HG03066 (cell line): Measurements from ENCODE around the gene ADAMTSL1.

Source experiments
- ATAC-seq: cut with Tn5 transposase; IDR thresholded peaks from one replicate; pipeline ENCODE4 v1.9.1; 2021; ENCODE audit warnings: low read depth; ENCODE audit not compliant: unreplicated experiment

The ADAMTSL1 gene

GRCh38 chr9:18888290-18888689 is 414.3 kb downstream of the ADAMTSL1 start:
- ATAC-seq = no peak

GRCh38 chr9:18889550-18889949 is 415.6 kb downstream of the ADAMTSL1 start:
- ATAC-seq = no peak

- ATAC-seq = no peak
These were observed 416.4 kb downstream of the ADAMTSL1 start for GRCh38 chr9:18890372-18890771.

GRCh38 chr9:18891946-18892670 is 418.2 kb downstream of the ADAMTSL1 start:
- no peak for ATAC-seq

- no peak for ATAC-seq
These were observed 419.1 kb downstream of the ADAMTSL1 start for GRCh38 chr9:18893046-18893445.

GRCh38 chr9:18893491-18893890 is 419.5 kb downstream of the ADAMTSL1 start:
- ATAC-seq = no peak

GRCh38 chr9:18896004-18896403 is 422.1 kb downstream of the ADAMTSL1 start:
- no peak for ATAC-seq

GRCh38 chr9:18896531-18897179 is 422.7 kb downstream of the ADAMTSL1 start:
- ATAC-seq = no peak

- no peak for ATAC-seq
These were observed 429.5 kb downstream of the ADAMTSL1 start for GRCh38 chr9:18903450-18903849.

GRCh38 chr9:18905028-18905882 is 431.3 kb downstream of the ADAMTSL1 start:
- ATAC-seq = no peak

GRCh38 chr9:18905883-18906629 is 432.1 kb downstream of the ADAMTSL1 start:
- ATAC-seq = no peak

- no peak for ATAC-seq
These were observed 432.9 kb downstream of the ADAMTSL1 start for GRCh38 chr9:18906656-18907395.

GRCh38 chr9:18907927-18908625 is 434.1 kb downstream of the ADAMTSL1 start:
- no peak for ATAC-seq

- no peak for ATAC-seq
These were observed 435.4 kb downstream of the ADAMTSL1 start for GRCh38 chr9:18909140-18910018.

GRCh38 chr9:18910435-18910834 is 436.5 kb downstream of the ADAMTSL1 start:
- ATAC-seq = no peak

GRCh38 chr9:18910916-18911315 is 437.0 kb downstream of the ADAMTSL1 start:
- no peak for ATAC-seq

- no peak for ATAC-seq
These were observed 437.9 kb downstream of the ADAMTSL1 start for GRCh38 chr9:18911714-18912342.
